ENCODE results near the gene EML1.

DNA sequence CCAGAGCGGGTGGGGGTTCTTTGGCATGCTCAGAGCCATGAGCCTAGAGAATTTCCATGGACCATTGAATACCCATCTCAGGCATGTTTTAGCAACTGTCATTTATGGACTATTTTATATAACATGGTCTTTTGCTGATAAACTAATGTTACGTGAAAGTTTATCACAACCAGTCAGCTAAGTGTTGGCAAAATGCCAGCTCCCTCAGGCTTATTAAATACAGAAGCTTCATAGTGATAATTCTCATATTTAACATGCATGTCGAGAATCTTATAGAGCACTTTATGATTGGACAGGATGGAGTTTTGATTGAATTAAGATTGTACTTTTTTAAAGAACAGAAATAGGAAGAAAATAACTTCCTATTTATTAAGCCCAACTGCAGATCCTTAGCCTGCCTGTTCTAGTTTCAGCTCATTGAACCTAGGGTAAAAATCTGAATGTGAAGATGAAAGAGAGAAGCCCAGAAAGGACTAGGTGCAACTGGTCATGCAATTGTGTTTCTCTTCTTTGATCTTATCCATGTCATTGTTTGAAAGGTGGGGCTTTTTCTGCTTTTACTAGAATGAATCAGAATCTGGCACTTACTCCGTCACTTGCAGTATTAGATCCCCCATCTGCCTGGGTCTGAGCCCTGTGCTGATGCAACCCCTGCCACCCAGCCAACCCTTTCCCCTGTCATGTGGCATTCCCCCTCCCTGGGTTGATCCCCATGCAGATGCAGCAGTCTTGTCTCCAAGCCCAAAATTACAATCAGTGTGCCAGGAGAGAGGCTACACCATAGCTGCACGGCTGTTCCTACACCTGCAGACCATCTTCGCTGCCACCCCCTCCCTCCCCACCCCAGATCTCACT is 137.4 kb downstream of the EML1 start:
- TF ChIP-seq, protein P1, sequence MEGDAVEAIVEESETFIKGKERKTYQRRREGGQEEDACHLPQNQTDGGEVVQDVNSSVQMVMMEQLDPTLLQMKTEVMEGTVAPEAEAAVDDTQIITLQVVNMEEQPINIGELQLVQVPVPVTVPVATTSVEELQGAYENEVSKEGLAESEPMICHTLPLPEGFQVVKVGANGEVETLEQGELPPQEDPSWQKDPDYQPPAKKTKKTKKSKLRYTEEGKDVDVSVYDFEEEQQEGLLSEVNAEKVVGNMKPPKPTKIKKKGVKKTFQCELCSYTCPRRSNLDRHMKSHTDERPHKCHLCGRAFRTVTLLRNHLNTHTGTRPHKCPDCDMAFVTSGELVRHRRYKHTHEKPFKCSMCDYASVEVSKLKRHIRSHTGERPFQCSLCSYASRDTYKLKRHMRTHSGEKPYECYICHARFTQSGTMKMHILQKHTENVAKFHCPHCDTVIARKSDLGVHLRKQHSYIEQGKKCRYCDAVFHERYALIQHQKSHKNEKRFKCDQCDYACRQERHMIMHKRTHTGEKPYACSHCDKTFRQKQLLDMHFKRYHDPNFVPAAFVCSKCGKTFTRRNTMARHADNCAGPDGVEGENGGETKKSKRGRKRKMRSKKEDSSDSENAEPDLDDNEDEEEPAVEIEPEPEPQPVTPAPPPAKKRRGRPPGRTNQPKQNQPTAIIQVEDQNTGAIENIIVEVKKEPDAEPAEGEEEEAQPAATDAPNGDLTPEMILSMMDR (conservative IDR thresholded peaks at IDR 0.05): no peak
- TF ChIP-seq ZFX (IDR thresholded peaks at IDR 0.05): no peak

Data from C4-2B (cell line).